ENCODE measurements around the gene CENPO. TPM values are rescaled to one million over a fixed set of nuclear protein-coding genes. Genes with fewer than 3 reads are reported as not detected.
A peak's percentile ranks its signal among the peaks of the same experiment; 100 is the strongest.

Gene CENPO
- total RNA-seq, 4 donors from 2014 or later, result 4.2 to 8.9 (median 6.3) TPM

- 57 to 58% methylated on average over 11 to 13 of the region's 14 CpGs for WGBS, 2 donors
- peak overlapping the region in 1 of 3 donors; percentile 0 for H3K27ac ChIP-seq
- peak; percentile 87 to 88 for DNase-seq
- TF ChIP-seq CTCF (IDR thresholded peaks at IDR 0.05), result peak in 4 of 6 experiments; percentile 35 to 52 (median 43)
- TF ChIP-seq POLR2A (IDR thresholded peaks at IDR 0.05), result no peak
- no peaks in the 10 kb centered on the region for H3K9me3 ChIP-seq
- H3K36me3 ChIP-seq, result no peaks in the 10 kb centered on the region
- peaks cover 17 to 25% of the 10 kb centered on the region in 2 donors for H3K4me1 ChIP-seq
- no peak overlapping the region for H3K4me3 ChIP-seq (replicated peaks in 1 of 3)
- intact Hi-C loops (cut with DNase I), result no loop called here
- no peaks in the 10 kb centered on the region for H3K27me3 ChIP-seq
These were observed 32.9 kb downstream of the CENPO start for GRCh38 chr2:24825883-24826772.

GRCh38 chr2:24826773-24827145 lies 33.5 kb downstream of the CENPO start:
- Histone ChIP-seq H3K36me3 (no peaks in the 10 kb centered on the region), H3K27ac (no peak overlapping the region), H3K27me3 (no peaks in the 10 kb centered on the region), H3K9me3 (no peaks in the 10 kb centered on the region), H3K4me3 (replicated peaks in 1 of 3) (no peak overlapping the region), H3K4me1 (peaks cover 17 to 25% of the 10 kb centered on the region in 2 donors)
- DNase-seq, result no peak
- TF ChIP-seq POLR2A (IDR thresholded peaks at IDR 0.05), result no peak
- TF ChIP-seq CTCF (IDR thresholded peaks at IDR 0.05), result no peak
- intact Hi-C loops (cut with DNase I), result no loop called here
- 52 to 61% methylated on average over 5 of the region's 5 CpGs for WGBS, 2 donors

GRCh38 chr2:24827321-24828237 lies 34.4 kb downstream of the CENPO start:
- Histone ChIP-seq H3K4me3 (replicated peaks in 1 of 3) (no peak overlapping the region), H3K27me3 (no peaks in the 10 kb centered on the region), H3K36me3 (no peaks in the 10 kb centered on the region), H3K27ac (no peak overlapping the region), H3K9me3 (no peaks in the 10 kb centered on the region), H3K4me1 (peaks cover 17 to 25% of the 10 kb centered on the region in 2 donors)
- peak; percentile 86 for DNase-seq
- 22 to 25% methylated on average over 28 to 30 of the region's 30 CpGs for WGBS, 2 donors
- TF ChIP-seq POLR2A (IDR thresholded peaks at IDR 0.05) (no peak), CTCF (IDR thresholded peaks at IDR 0.05) (peak; percentile 84 to 93 (median 90))
- intact Hi-C loops (cut with DNase I), result loop anchor here (2.0 kb wide), 1 partner anchor 419 kb away; no protein-coding TSS in a partner anchor

GRCh38 chr2:24828238-24828996 lies 35.2 kb downstream of the CENPO start:
- Histone ChIP-seq H3K27me3 (no peaks in the 10 kb centered on the region), H3K4me1 (peaks cover 17 to 25% of the 10 kb centered on the region in 2 donors), H3K27ac (no peak overlapping the region), H3K36me3 (no peaks in the 10 kb centered on the region), H3K9me3 (no peaks in the 10 kb centered on the region), H3K4me3 (replicated peaks in 1 of 3) (no peak overlapping the region)
- no peak for DNase-seq
- TF ChIP-seq CTCF (IDR thresholded peaks at IDR 0.05) (no peak), POLR2A (IDR thresholded peaks at IDR 0.05) (no peak)
- intact Hi-C loops (cut with DNase I), result loop anchor here (2.0 kb wide), 1 partner anchor 420 kb away; no protein-coding TSS in a partner anchor
- 78 to 82% methylated on average over 17 of the region's 17 CpGs for WGBS, 2 donors

Measured in thyroid gland (tissue), 4 donors.